ENCODE data around the gene SS18.

GRCh38 chr18:26090130-26091046, at the start of gene SS18:
- TF ChIP-seq, protein P1, sequence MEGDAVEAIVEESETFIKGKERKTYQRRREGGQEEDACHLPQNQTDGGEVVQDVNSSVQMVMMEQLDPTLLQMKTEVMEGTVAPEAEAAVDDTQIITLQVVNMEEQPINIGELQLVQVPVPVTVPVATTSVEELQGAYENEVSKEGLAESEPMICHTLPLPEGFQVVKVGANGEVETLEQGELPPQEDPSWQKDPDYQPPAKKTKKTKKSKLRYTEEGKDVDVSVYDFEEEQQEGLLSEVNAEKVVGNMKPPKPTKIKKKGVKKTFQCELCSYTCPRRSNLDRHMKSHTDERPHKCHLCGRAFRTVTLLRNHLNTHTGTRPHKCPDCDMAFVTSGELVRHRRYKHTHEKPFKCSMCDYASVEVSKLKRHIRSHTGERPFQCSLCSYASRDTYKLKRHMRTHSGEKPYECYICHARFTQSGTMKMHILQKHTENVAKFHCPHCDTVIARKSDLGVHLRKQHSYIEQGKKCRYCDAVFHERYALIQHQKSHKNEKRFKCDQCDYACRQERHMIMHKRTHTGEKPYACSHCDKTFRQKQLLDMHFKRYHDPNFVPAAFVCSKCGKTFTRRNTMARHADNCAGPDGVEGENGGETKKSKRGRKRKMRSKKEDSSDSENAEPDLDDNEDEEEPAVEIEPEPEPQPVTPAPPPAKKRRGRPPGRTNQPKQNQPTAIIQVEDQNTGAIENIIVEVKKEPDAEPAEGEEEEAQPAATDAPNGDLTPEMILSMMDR (conservative IDR thresholded peaks at IDR 0.05; ENCODE audit: low read depth, low read length): no peak
- no peak for TF ChIP-seq EZH2phosphoT487 (IDR thresholded peaks at IDR 0.05; ENCODE audit: borderline replicate concordance, low read length)
- TF ChIP-seq EZH2 (IDR thresholded peaks at IDR 0.05; ENCODE audit: low read length, unreplicated experiment): no peak
